Ascending aorta (tissue), 2 donors: ENCODE results near the gene CYBRD1. TPM values are rescaled to one million over a fixed set of nuclear protein-coding genes. Genes with fewer than 3 reads are reported as not detected.

ENCODE experiments used
- DNase-seq, 2 donors: peaks; one replicate each; pipeline ENCODE4 v3.0.0-alpha.2; 2019; ENCODE audit warnings: low spot score in 2 of 2
- H3K27ac ChIP-seq, 2 donors: fragments of 200-600 bp; sonication (generic); one replicate each; pipeline ENCODE4 v1.5.1; 2016 to 2017; ENCODE audit warnings: mild to moderate bottlenecking in 1 of 2
- H3K27me3 ChIP-seq: fragments of 200-600 bp; sonication (generic); one replicate; pipeline ENCODE4 v1.5.1; 2017
- H3K36me3 ChIP-seq, 2 donors: fragments of 200-600 bp; sonication (generic); one replicate each; pipeline ENCODE4 v1.5.1; 2016
- H3K4me1 ChIP-seq, 2 donors: fragments of 200-600 bp; sonication (generic); one replicate each; pipeline ENCODE4 v1.5.1; 2016 to 2017; ENCODE audit warnings: mild to moderate bottlenecking in 1 of 2
- H3K4me3 ChIP-seq, 2 donors: fragments of 200-600 bp; sonication (generic); one replicate each; pipeline ENCODE4 v1.5.1; 2016 to 2017; ENCODE audit warnings: mild to moderate bottlenecking in 1 of 2
- H3K9me3 ChIP-seq, 2 donors: fragments of 200-600 bp; sonication (generic); one replicate each; pipeline ENCODE4 v1.5.1; 2016
- intact Hi-C: fragments of 100-400 bp; cut with DNase I; formaldehyde crosslinking; loops from one replicate; pipeline ENCODE4 v1.15.1; 2023
- total RNA-seq: library from RNA; depleted of rRNA; stranded (reverse); fragments of >200 nt; gene quantifications from one replicate; pipeline ENCODE4 v1.1.0, GENCODE V29; 2016
- TF ChIP-seq, protein P1 (sequence below), 3 experiments: fragments of 200-600 bp in 2 of 3; fragments of 450-650 bp in 1 of 3; sonication (generic) in 2 of 3; IDR thresholded peaks; one replicate each; pipeline ENCODE4 v1.5.1; 2016 to 2019; ENCODE audit warnings: antibody characterized with exemption in 3 of 3, mild to moderate bottlenecking in 1 of 3, moderate library complexity in 1 of 3

CYBRD1 gene
- total RNA-seq, 1 donor from 2014 or later, result 222 TPM

DNA sequence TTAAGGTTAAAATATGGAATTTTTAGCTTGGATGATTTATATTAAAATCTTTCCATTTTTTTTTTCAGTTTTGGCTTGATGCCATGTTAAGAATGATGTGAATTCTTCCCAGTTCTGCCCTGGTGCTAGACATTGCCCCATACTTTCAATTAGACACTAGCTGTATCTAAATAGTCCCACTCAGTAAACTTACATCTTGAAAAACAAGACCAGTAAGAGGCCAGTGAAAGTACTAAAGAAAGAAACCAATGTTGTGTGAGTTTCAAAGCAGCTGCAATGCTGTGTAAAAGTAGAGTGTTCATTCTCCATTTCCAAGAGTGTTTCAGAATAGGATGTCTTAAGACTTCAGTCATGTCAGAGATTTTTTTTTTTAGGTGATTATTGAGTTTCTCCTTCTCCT is 40.0 kb upstream of the CYBRD1 start:
- H3K4me3 ChIP-seq, result no peak overlapping the region
- H3K36me3 ChIP-seq, result peaks cover 6 to 20% of the 10 kb centered on the region in 2 donors

DNA sequence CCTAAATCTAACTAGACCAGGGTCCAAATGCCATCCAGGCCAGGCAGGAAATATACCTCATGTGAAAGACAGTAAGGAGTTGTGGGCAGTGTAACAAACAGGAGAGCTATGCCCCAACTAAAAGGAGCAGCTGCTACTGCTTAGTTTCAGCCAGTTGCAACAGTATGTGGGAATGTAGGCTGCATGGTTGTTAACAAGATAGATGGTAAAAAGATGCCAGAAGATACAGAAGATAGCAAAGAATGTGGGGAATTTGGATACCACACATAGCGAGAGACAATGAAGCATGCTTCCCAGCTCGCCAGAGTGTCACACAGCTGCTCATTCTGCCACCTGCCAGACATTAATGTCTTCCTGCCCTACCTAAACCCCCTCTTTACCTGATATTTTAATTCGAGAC is 39.4 kb upstream of the CYBRD1 start:
- DNase-seq, result no peak
- intact Hi-C loops, result loop anchor here (1.0 kb wide), 1 partner anchor 41 kb away; no protein-coding TSS in a partner anchor
- H3K9me3 ChIP-seq, result no peaks in the 10 kb centered on the region
- peaks cover 2 to 17% of the 10 kb centered on the region in 2 donors for H3K36me3 ChIP-seq
- H3K27me3 ChIP-seq, result no peaks in the 10 kb centered on the region
- no peak overlapping the region for H3K27ac ChIP-seq
- no peaks in the 10 kb centered on the region for H3K4me1 ChIP-seq
- H3K4me3 ChIP-seq, result no peak overlapping the region
- TF ChIP-seq, protein P1, sequence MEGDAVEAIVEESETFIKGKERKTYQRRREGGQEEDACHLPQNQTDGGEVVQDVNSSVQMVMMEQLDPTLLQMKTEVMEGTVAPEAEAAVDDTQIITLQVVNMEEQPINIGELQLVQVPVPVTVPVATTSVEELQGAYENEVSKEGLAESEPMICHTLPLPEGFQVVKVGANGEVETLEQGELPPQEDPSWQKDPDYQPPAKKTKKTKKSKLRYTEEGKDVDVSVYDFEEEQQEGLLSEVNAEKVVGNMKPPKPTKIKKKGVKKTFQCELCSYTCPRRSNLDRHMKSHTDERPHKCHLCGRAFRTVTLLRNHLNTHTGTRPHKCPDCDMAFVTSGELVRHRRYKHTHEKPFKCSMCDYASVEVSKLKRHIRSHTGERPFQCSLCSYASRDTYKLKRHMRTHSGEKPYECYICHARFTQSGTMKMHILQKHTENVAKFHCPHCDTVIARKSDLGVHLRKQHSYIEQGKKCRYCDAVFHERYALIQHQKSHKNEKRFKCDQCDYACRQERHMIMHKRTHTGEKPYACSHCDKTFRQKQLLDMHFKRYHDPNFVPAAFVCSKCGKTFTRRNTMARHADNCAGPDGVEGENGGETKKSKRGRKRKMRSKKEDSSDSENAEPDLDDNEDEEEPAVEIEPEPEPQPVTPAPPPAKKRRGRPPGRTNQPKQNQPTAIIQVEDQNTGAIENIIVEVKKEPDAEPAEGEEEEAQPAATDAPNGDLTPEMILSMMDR (IDR thresholded peaks at IDR 0.05), result no peak

More for the DNA sequence above, 40.0 kb upstream of the CYBRD1 start:
- Histone ChIP-seq H3K4me1 (no peaks in the 10 kb centered on the region), H3K27me3 (no peaks in the 10 kb centered on the region), H3K27ac (no peak overlapping the region), H3K9me3 (no peaks in the 10 kb centered on the region)
- TF ChIP-seq, protein P1 (IDR thresholded peaks at IDR 0.05), result no peak
- DNase-seq, result no peak
- intact Hi-C loops, result loop anchor here (1.0 kb wide), 1 partner anchor 42 kb away; no protein-coding TSS in a partner anchor

DNA sequence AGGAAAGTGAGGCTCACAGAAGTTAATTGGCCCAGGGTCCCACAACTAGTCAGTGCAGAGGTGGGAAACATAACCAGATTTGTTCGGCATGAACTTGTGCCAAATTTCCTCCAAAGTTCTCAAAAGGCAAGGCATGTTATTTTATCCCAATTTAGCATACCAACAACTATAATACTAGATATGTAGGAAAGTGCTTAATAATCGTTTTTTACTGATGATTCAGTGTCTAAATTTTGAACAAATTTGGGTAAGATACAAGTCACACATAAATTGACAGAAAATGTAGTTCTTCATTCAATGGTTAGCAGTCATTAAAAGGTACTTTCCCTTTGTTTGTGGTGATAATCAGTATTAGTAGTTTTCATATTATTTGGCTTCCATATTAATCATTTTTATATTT is 38.5 kb upstream of the CYBRD1 start:
- Histone ChIP-seq H3K27ac (no peak overlapping the region), H3K4me1 (no peaks in the 10 kb centered on the region), H3K4me3 (no peak overlapping the region), H3K36me3 (peaks cover 2 to 17% of the 10 kb centered on the region in 2 donors), H3K27me3 (no peaks in the 10 kb centered on the region), H3K9me3 (no peaks in the 10 kb centered on the region)
- TF ChIP-seq, protein P1 (IDR thresholded peaks at IDR 0.05), result no peak
- intact Hi-C loops, result no loop called here
- DNase-seq, result no peak

DNA sequence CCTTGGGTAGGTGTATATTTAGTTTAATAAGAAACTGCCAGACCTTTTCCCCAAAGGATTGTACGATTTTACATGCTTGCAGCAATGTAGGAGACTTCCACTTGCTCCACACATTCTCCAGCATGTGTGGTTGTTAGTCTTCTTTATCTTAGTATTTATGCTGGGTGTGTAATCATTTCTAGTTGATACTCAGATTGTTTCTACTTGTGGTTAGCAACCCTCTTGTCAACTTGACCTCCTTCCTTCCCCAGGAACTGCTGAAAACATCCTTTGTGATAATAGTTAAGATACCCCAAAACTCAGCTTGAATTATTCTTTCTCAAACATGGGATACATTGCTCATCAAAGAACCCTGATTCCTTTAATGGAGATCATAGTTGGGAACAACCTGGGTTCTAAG is 37.2 kb upstream of the CYBRD1 start:
- intact Hi-C loops, result no loop called here
- no peak for DNase-seq
- peaks cover 2 to 13% of the 10 kb centered on the region in 2 donors for H3K36me3 ChIP-seq
- TF ChIP-seq, protein P1 (IDR thresholded peaks at IDR 0.05), result no peak
- H3K4me1 ChIP-seq, result no peaks in the 10 kb centered on the region
- H3K9me3 ChIP-seq, result no peaks in the 10 kb centered on the region
- H3K27ac ChIP-seq, result no peak overlapping the region
- H3K27me3 ChIP-seq, result no peaks in the 10 kb centered on the region
- H3K4me3 ChIP-seq, result no peak overlapping the region

DNA sequence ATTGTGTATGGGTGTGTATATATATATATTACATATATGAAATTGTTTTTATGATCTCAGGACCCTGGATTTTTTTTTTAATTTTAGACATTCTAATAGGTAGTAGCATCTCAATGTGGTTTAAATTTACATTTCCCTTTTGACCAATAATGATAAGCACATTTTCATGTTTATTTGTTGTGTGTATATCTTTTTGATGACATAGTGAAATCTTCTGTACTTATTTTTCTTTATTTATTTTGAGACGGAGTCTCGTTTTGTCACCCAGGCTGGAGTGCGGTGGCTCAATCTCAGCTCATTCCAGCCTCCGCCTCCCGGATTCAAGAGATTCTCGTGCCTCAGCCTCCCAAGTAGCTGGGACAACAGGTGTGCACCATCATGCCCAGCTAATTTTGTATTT is 35.1 kb upstream of the CYBRD1 start:
- no peaks in the 10 kb centered on the region for H3K9me3 ChIP-seq
- no peaks in the 10 kb centered on the region for H3K36me3 ChIP-seq
- no peak overlapping the region for H3K4me3 ChIP-seq
- H3K27ac ChIP-seq, result no peak overlapping the region
- no peak for DNase-seq
- H3K4me1 ChIP-seq, result no peaks in the 10 kb centered on the region
- H3K27me3 ChIP-seq, result no peaks in the 10 kb centered on the region
- TF ChIP-seq, protein P1 (IDR thresholded peaks at IDR 0.05), result no peak
- intact Hi-C loops, result no loop called here

DNA sequence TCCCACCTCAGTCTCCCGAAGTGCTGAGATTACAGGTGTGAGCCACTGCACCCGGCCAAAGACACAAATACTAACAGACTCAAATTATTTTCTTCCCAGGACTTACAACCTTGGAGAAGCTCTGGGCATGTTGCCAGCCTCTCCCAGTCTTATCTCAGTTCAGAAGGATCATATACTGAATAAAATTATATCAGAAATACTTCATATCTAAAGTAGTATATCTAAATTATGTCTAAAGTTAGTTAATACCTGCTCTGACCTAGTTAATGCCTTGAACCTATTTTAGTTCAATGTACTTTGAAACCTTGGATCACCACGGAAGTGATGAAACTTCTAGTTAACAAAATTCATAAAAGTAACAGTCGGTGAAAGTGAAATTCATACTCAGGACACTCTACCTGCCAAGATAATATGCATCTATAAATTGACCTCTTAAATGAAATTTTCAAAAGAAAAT is 34.4 kb upstream of the CYBRD1 start:
- intact Hi-C loops, result no loop called here
- H3K4me1 ChIP-seq, result no peaks in the 10 kb centered on the region
- no peak overlapping the region for H3K4me3 ChIP-seq
- no peaks in the 10 kb centered on the region for H3K27me3 ChIP-seq
- no peaks in the 10 kb centered on the region for H3K9me3 ChIP-seq
- no peaks in the 10 kb centered on the region for H3K36me3 ChIP-seq
- DNase-seq, result no peak
- TF ChIP-seq, protein P1 (IDR thresholded peaks at IDR 0.05), result no peak
- H3K27ac ChIP-seq, result no peak overlapping the region
